Left ventricle myocardium superior (tissue), 1 donor: ENCODE measurements around the gene NTN5. TPM values are rescaled to one million over a fixed set of nuclear protein-coding genes. Genes with fewer than 3 reads are reported as not detected.
A peak's percentile ranks its signal among the peaks of the same experiment; 100 is the strongest.

Experiments used
- ATAC-seq: fragments of 200-7000 bp; cut with Tn5 transposase; one replicate; pipeline ENCODE4 v1.9.1; 2020; ENCODE audit warnings: mild to moderate bottlenecking, moderate library complexity
- DNase-seq: peaks from one replicate; pipeline ENCODE4 v3.0.0-alpha.2; 2020
- intact Hi-C: fragments of 100-400 bp; cut with micrococcal nuclease; formaldehyde crosslinking; loops from one replicate; pipeline ENCODE4 v1.11.0; 2022
- total RNA-seq: library from RNA; stranded (reverse); fragmentation: NEBNext Ultra II Directional; extraction: Animal tissue kit (Norgen Biotek cat#: 25700); gene quantifications from one replicate; pipeline ENCODE4 v1.2.1, GENCODE V29; 2021
- donor health status: DM: no; HTN: yes; CAD: no; lungs with severe emphysema.

Gene NTN5
- total RNA-seq, 1 donor from 2014 or later = not detected

GRCh38 chr19:48650974-48651682 lies 21.7 kb downstream of the NTN5 start:
- ATAC-seq (no peak), DNase-seq (no peak)
- intact Hi-C loops = no loop called here

GRCh38 chr19:48648134-48648533 lies 24.7 kb downstream of the NTN5 start:
- no peak for DNase-seq
- no peak for ATAC-seq
- intact Hi-C loops = no loop called here

GRCh38 chr19:48646722-48647216 lies 26.0 kb downstream of the NTN5 start:
- intact Hi-C loops = no loop called here
- DNase-seq (no peak), ATAC-seq (no peak)

GRCh38 chr19:48646001-48646721 lies 26.7 kb downstream of the NTN5 start, which contains the start of gene CA11:
Gene CA11 (minus strand): TSS chr19:48646187. CDS start chr19:48645632, 555 bp downstream.
- intact Hi-C loops = no loop called here
- ATAC-seq (peak; percentile 91), DNase-seq (peak; percentile 90)

GRCh38 chr19:48645620-48646000 lies 27.2 kb downstream of the NTN5 start:
- peak; percentile 17 for ATAC-seq
- intact Hi-C loops = no loop called here
- DNase-seq = no peak

GRCh38 chr19:48644839-48645619 lies 27.8 kb downstream of the NTN5 start:
- intact Hi-C loops = no loop called here
- DNase-seq (peak; percentile 77), ATAC-seq (peak; percentile 73)

- intact Hi-C loops = no loop called here
- no peak for ATAC-seq
- DNase-seq = no peak
Observed at GRCh38 chr19:48644355-48644754, 28.5 kb downstream of the NTN5 start.

- no peak for DNase-seq
- intact Hi-C loops = no loop called here
- no peak for ATAC-seq
Observed at GRCh38 chr19:48642862-48643261, 30.0 kb downstream of the NTN5 start.

- ATAC-seq (no peak), DNase-seq (no peak)
- intact Hi-C loops = no loop called here
Observed at GRCh38 chr19:48641850-48642249, 31.0 kb downstream of the NTN5 start.

- ATAC-seq (no peak), DNase-seq (peak; percentile 33)
- intact Hi-C loops = no loop called here
Observed at GRCh38 chr19:48639483-48640375, 33.1 kb downstream of the NTN5 start.

- intact Hi-C loops = no loop called here
- DNase-seq (peak; percentile 40), ATAC-seq (no peak)
Observed at GRCh38 chr19:48638831-48639381, 33.9 kb downstream of the NTN5 start.

- intact Hi-C loops = no loop called here
- peak; percentile 35 for ATAC-seq
- DNase-seq = peak; percentile 83
Observed at GRCh38 chr19:48637948-48638830, 34.6 kb downstream of the NTN5 start.

GRCh38 chr19:48637449-48637947 lies 35.3 kb downstream of the NTN5 start:
- DNase-seq (peak; percentile 99), ATAC-seq (peak; percentile 77)
- intact Hi-C loops = no loop called here

GRCh38 chr19:48636859-48637448 lies 35.9 kb downstream of the NTN5 start, which contains the start of gene DBP:
Gene DBP (minus strand): TSS chr19:48637379. CDS start chr19:48636994, 385 bp downstream.
- ATAC-seq = peak; percentile 10
- peak; percentile 78 for DNase-seq
- intact Hi-C loops = no loop called here

GRCh38 chr19:48635966-48636858 lies 36.6 kb downstream of the NTN5 start:
- intact Hi-C loops = no loop called here
- peak; percentile 0 for ATAC-seq

More at GRCh38 chr19:48635966-48636858, 36.6 kb downstream of the NTN5 start:
- DNase-seq = peak; percentile 69
